WTC11 (cell line): Measurements from ENCODE around the gene ATP8B3. TPM values are rescaled to one million over a fixed set of nuclear protein-coding genes. Genes with fewer than 3 reads are reported as not detected.

ENCODE experiments used
- ATAC-seq: fragments of 200-7000 bp; cut with Tn5 transposase; 2 replicates; pipeline ENCODE4 v1.10.0; 2021; ENCODE audit warnings: mild to moderate bottlenecking, moderate library complexity
- CTCF ChIA-PET: fragments of 300-600 bp; sonication (Branson Sonifier 250); formaldehyde crosslinking; loops from one replicate; lab custom pipeline; 2021; ENCODE audit warnings: antibody characterized with exemption; lab: Charles Lee
- POLR2A ChIA-PET: fragments of 350-600 bp; sonication (Branson Sonifier 250); formaldehyde crosslinking; loops from one replicate; lab custom pipeline; 2021; ENCODE audit warnings: antibody characterized with exemption; lab: Charles Lee
- DNase-seq: peaks from one replicate; pipeline ENCODE4 v3.0.0; 2021; ENCODE audit warnings: low spot score
- H3K27ac Mint-ChIP-seq: 2 replicates; pipeline ENCODE4 v1.8.0; 2021; ENCODE audit warnings: mixed read lengths
- H3K27me3 Mint-ChIP-seq: 2 replicates; pipeline ENCODE4 v1.8.0; 2021; ENCODE audit warnings: low read depth, mild to moderate bottlenecking, moderate library complexity, mixed read lengths
- H3K36me3 Mint-ChIP-seq: 2 replicates; pipeline ENCODE4 v1.8.0; 2021; ENCODE audit warnings: mixed read lengths
- H3K4me1 Mint-ChIP-seq: 2 replicates; pipeline ENCODE4 v1.8.0; 2022; ENCODE audit warnings: mixed read lengths
- H3K4me3 Mint-ChIP-seq: 2 replicates; pipeline ENCODE4 v1.8.0; 2021; ENCODE audit warnings: mild to moderate bottlenecking, moderate library complexity, mixed read lengths
- H3K9me3 Mint-ChIP-seq: 2 replicates; pipeline ENCODE4 v1.8.0; 2021; ENCODE audit warnings: mixed read lengths
- ATF1 ChIP-seq: sonication (generic); formaldehyde crosslinking; IDR thresholded peaks from 2 replicates; pipeline ENCODE4 v1.8.1; 2023; ENCODE audit warnings: mild to moderate bottlenecking, moderate library complexity, missing genetic modification reagents
- CREM ChIP-seq: sonication (generic); formaldehyde crosslinking; IDR thresholded peaks from 2 replicates; pipeline ENCODE4 v1.8.1; 2022; ENCODE audit warnings: mild to moderate bottlenecking, missing genetic modification reagents, moderate library complexity
- FOXJ3 ChIP-seq: sonication (generic); formaldehyde crosslinking; IDR thresholded peaks from 2 replicates; pipeline ENCODE4 v1.9.0; 2021; ENCODE audit warnings: missing genetic modification reagents, mild to moderate bottlenecking, borderline replicate concordance
- GTF2I ChIP-seq: fragments of 250-450 bp; sonication (Bioruptor Pico); conservative IDR thresholded peaks from 2 replicates; pipeline ENCODE4 v1.4.0; 2021; ENCODE audit warnings: mild to moderate bottlenecking
- MYBL2 ChIP-seq: sonication (generic); formaldehyde crosslinking; IDR thresholded peaks from 2 replicates; pipeline ENCODE4 v1.8.1; 2023; ENCODE audit warnings: mild to moderate bottlenecking, moderate library complexity, missing genetic modification reagents
- NFYB ChIP-seq: sonication (generic); formaldehyde crosslinking; conservative IDR thresholded peaks from 2 replicates; pipeline ENCODE4 v1.8.0; 2022; ENCODE audit warnings: low read depth, missing genetic modification reagents
- RORB ChIP-seq: fragments of 250-450 bp; sonication (Bioruptor Pico); IDR thresholded peaks from 2 replicates; pipeline ENCODE4 v1.9.0; 2021; ENCODE audit warnings: mild to moderate bottlenecking
- SOX15 ChIP-seq: fragments of 250-450 bp; sonication (Bioruptor Pico); IDR thresholded peaks from 2 replicates; pipeline ENCODE4 v1.9.0; 2021; ENCODE audit warnings: mild to moderate bottlenecking
- ZNF416 ChIP-seq: fragments of 250-450 bp; sonication (Bioruptor Pico); IDR thresholded peaks from 2 replicates; pipeline ENCODE4 v1.9.0; 2021; ENCODE audit warnings: mild to moderate bottlenecking, inconsistent platforms
- ZNF671 ChIP-seq: fragments of 250-450 bp; sonication (Bioruptor Pico); IDR thresholded peaks from 2 replicates; pipeline ENCODE4 v1.8.0; 2021; ENCODE audit warnings: mild to moderate bottlenecking
- total RNA-seq: library from RNA; stranded (reverse); gene quantifications from 3 replicates; pipeline ENCODE4 v1.2.3, GENCODE V29; 2021
- TF ChIP-seq, protein P1 (sequence below): sonication (generic); formaldehyde crosslinking; IDR thresholded peaks from 2 replicates; pipeline ENCODE4 v1.8.1; 2023; ENCODE audit warnings: mild to moderate bottlenecking, missing genetic modification reagents, borderline replicate concordance
- TF ChIP-seq, protein P2 (sequence below): sonication (generic); formaldehyde crosslinking; IDR thresholded peaks from 2 replicates; pipeline ENCODE4 v1.8.1; 2023; ENCODE audit warnings: mild to moderate bottlenecking, missing genetic modification reagents, moderate library complexity
- TF ChIP-seq, protein P3 (sequence below): sonication (generic); formaldehyde crosslinking; IDR thresholded peaks from 2 replicates; pipeline ENCODE4 v1.8.1; 2023; ENCODE audit warnings: mild to moderate bottlenecking, missing genetic modification reagents
- TF ChIP-seq, protein P4 (sequence below): fragments of 250-450 bp; sonication (Bioruptor Pico); conservative IDR thresholded peaks from 2 replicates; pipeline ENCODE4 v1.9.0; 2021; ENCODE audit warnings: mild to moderate bottlenecking
- TF ChIP-seq, protein P5 (sequence below): fragments of 200-600 bp; IDR thresholded peaks from 2 replicates; pipeline ENCODE4 v1.8.0; 2022; ENCODE audit warnings: antibody characterized with exemption
- TF ChIP-seq, protein P6 (sequence below): fragments of 250-450 bp; sonication (Bioruptor Pico); IDR thresholded peaks from 2 replicates; pipeline ENCODE4 v1.9.0; 2021; ENCODE audit warnings: mild to moderate bottlenecking

ATP8B3 gene
- total RNA-seq, 1 experiment from 2014 or later: 5.5 TPM

DNA sequence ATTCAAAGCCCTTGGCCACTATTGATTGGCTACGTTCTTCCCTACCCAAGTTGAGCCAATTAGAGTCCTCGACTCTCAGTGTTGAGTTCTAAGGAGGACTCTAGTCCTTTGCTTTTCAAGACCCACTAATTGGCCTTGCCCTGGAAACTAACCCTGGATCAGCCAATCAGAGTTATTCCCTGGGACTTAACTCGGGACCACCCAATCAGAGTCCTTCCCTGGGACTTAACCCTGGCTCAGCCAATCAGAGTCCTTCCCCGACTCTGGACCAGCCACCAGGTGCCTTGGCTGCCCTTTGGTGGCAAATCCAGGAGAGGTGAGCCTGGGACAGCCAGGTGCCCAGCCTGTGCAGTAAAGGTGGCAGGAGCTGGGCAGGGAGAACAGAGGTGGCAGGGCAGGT lies 28.7 kb downstream of the ATP8B3 start:
- CTCF ChIA-PET: interaction anchor here (0.6 to 4.8 kb wide), 7 partner anchors 8 to 237 kb away, joined by 3 to 55 read pairs (median 9); no protein-coding TSS in a partner anchor
- Mint-ChIP-seq H3K36me3 (no peaks in the 10 kb centered on the region), H3K9me3 (no peaks in the 10 kb centered on the region)
- TF ChIP-seq, protein P1, sequence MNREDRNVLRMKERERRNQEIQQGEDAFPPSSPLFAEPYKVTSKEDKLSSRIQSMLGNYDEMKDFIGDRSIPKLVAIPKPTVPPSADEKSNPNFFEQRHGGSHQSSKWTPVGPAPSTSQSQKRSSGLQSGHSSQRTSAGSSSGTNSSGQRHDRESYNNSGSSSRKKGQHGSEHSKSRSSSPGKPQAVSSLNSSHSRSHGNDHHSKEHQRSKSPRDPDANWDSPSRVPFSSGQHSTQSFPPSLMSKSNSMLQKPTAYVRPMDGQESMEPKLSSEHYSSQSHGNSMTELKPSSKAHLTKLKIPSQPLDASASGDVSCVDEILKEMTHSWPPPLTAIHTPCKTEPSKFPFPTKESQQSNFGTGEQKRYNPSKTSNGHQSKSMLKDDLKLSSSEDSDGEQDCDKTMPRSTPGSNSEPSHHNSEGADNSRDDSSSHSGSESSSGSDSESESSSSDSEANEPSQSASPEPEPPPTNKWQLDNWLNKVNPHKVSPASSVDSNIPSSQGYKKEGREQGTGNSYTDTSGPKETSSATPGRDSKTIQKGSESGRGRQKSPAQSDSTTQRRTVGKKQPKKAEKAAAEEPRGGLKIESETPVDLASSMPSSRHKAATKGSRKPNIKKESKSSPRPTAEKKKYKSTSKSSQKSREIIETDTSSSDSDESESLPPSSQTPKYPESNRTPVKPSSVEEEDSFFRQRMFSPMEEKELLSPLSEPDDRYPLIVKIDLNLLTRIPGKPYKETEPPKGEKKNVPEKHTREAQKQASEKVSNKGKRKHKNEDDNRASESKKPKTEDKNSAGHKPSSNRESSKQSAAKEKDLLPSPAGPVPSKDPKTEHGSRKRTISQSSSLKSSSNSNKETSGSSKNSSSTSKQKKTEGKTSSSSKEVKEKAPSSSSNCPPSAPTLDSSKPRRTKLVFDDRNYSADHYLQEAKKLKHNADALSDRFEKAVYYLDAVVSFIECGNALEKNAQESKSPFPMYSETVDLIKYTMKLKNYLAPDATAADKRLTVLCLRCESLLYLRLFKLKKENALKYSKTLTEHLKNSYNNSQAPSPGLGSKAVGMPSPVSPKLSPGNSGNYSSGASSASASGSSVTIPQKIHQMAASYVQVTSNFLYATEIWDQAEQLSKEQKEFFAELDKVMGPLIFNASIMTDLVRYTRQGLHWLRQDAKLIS (CRISPR knock-in tag): no peak
- TF ChIP-seq NFYB (CRISPR knock-in tag): peak; percentile 43
- TF ChIP-seq, all 79 proteins: peak for 1
- DNase-seq (no peak), ATAC-seq (no peak)
- Mint-ChIP-seq H3K4me1 (peaks cover 8% of the 10 kb centered on the region), H3K27ac (no peak overlapping the region), H3K27me3 (peaks cover 67% of the 10 kb centered on the region), H3K4me3 (no peak overlapping the region)
- POLR2A ChIA-PET: no interaction called here

DNA sequence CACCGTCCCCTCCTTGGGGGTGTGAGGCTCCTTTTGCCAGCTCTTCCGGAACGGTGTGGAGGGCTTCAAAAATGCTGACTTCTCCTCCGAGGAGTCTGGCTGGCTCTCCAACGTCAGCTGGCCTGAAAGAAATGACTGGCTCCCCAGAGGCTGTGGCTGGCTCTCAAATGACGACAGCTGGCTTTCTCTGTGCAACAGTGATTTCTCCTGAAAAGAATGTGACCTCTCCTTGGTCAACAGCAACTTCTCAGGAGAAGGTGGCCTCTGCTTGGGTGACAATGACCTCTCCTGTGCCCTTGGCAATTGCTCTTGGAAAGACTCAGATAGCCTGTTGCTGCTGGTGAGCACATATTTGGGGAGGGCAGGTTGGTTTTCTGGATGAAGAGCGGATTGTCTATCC lies 29.6 kb downstream of the ATP8B3 start:
- Mint-ChIP-seq H3K4me1 (peaks cover 8% of the 10 kb centered on the region), H3K4me3 (no peak overlapping the region), H3K36me3 (no peaks in the 10 kb centered on the region), H3K9me3 (no peaks in the 10 kb centered on the region), H3K27ac (no peak overlapping the region), H3K27me3 (peaks cover 71% of the 10 kb centered on the region)
- ATAC-seq (no peak), DNase-seq (no peak)
- ChIA-PET CTCF (interaction anchor here (0.8 to 4.8 kb wide), 12 partner anchors 8 to 317 kb away, joined by 3 to 55 read pairs (median 11); no protein-coding TSS in a partner anchor), POLR2A (no interaction called here)
- no peak for TF ChIP-seq NFYB (CRISPR knock-in tag)

DNA sequence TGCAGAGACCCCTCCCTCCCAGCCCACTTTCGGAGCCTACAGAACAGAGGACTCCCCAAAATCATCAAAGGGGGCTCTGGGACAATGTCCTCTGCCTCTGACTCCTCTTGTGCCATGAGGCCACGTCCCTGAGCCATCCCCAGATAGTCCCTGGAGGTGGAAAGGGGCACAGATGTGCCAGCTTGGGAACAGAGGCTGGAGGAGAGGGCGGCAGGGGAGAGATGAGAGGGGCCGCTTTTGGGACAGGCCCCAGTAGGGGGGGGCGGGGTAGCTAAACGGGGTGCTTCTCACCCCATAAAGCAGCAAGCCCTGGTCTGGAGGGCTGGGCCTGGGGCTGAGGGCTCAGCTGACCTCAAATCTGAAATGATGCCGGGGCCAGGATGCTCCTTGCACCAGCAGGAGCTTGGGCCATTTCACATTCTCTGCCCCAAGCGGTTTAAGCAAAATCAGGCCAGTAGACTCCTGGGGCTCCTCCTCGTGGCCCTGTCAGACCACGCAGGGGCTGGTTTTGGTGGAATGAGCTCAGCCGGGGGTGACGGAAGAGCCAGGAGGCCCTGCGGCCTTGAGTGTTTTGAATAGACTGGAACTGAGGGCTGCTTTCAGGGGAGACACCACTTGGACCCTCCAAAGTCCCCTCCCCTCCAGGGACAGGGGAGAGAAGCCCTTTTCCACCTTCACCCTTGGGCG lies 31.7 kb downstream of the ATP8B3 start:
- Mint-ChIP-seq H3K4me3 (no peak overlapping the region), H3K4me1 (peaks cover 16% of the 10 kb centered on the region), H3K27me3 (peaks cover 86% of the 10 kb centered on the region), H3K27ac (no peak overlapping the region), H3K36me3 (no peaks in the 10 kb centered on the region), H3K9me3 (no peaks in the 10 kb centered on the region)
- ATAC-seq (no peak), DNase-seq (no peak)
- CTCF ChIA-PET: interaction anchor here (0.5 to 4.8 kb wide), 24 partner anchors 8 to 290 kb away, joined by 3 to 55 read pairs (median 5); partner anchors contain the start of genes ATP8B3 and REEP6
- POLR2A ChIA-PET: interaction anchor here (0.6 kb wide), 2 partner anchors 65 to 1309 kb away, joined by 3 to 4 read pairs; no protein-coding TSS in a partner anchor
- TF ChIP-seq ZNF416 (CRISPR knock-in tag) (no peak), MYBL2 (CRISPR knock-in tag) (no peak), RORB (no peak), GTF2I (CRISPR knock-in tag) (no peak), ATF1 (CRISPR knock-in tag) (no peak), SOX15 (no peak), ZNF671 (CRISPR knock-in tag) (no peak), FOXJ3 (CRISPR knock-in tag) (no peak), CREM (CRISPR knock-in tag) (no peak)
- TF ChIP-seq, protein P2, sequence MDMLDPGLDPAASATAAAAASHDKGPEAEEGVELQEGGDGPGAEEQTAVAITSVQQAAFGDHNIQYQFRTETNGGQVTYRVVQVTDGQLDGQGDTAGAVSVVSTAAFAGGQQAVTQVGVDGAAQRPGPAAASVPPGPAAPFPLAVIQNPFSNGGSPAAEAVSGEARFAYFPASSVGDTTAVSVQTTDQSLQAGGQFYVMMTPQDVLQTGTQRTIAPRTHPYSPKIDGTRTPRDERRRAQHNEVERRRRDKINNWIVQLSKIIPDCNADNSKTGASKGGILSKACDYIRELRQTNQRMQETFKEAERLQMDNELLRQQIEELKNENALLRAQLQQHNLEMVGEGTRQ (CRISPR knock-in tag): no peak
- TF ChIP-seq, protein P3, sequence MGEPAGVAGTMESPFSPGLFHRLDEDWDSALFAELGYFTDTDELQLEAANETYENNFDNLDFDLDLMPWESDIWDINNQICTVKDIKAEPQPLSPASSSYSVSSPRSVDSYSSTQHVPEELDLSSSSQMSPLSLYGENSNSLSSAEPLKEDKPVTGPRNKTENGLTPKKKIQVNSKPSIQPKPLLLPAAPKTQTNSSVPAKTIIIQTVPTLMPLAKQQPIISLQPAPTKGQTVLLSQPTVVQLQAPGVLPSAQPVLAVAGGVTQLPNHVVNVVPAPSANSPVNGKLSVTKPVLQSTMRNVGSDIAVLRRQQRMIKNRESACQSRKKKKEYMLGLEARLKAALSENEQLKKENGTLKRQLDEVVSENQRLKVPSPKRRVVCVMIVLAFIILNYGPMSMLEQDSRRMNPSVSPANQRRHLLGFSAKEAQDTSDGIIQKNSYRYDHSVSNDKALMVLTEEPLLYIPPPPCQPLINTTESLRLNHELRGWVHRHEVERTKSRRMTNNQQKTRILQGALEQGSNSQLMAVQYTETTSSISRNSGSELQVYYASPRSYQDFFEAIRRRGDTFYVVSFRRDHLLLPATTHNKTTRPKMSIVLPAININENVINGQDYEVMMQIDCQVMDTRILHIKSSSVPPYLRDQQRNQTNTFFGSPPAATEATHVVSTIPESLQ (CRISPR knock-in tag): no peak
- TF ChIP-seq, protein P4, sequence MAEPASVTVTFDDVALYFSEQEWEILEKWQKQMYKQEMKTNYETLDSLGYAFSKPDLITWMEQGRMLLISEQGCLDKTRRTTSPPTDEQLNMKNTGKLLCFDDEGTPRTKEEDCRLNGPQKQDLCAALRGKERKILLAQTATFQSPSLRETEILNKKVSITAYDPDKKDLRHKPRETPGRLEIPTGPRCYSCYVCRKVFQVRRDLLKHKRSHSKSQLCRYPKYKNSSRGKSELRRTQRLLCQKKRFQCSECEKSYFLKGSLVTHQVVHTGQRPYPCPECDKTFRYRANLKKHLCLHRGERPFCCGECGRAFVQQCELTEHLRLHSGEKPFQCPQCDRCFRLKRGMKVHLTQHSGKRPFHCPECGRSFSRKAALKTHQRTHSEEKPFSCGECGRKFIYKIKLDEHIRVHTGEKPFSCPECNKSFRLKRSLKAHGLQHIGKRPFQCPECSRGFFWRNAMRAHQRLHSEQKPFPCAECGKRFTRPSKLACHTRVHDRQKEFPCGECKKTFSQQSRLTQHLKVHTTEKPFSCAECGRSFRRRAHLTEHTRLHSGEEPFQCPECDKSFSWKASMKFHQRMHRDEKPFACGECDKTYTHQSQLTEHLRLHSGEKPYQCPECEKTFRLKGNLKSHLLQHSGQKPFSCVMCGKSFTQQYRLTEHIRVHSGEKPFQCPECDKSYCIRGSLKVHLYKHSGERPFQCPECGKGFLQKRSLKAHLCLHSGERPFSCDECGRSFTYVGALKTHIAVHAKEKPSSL: no peak
- TF ChIP-seq, protein P5, sequence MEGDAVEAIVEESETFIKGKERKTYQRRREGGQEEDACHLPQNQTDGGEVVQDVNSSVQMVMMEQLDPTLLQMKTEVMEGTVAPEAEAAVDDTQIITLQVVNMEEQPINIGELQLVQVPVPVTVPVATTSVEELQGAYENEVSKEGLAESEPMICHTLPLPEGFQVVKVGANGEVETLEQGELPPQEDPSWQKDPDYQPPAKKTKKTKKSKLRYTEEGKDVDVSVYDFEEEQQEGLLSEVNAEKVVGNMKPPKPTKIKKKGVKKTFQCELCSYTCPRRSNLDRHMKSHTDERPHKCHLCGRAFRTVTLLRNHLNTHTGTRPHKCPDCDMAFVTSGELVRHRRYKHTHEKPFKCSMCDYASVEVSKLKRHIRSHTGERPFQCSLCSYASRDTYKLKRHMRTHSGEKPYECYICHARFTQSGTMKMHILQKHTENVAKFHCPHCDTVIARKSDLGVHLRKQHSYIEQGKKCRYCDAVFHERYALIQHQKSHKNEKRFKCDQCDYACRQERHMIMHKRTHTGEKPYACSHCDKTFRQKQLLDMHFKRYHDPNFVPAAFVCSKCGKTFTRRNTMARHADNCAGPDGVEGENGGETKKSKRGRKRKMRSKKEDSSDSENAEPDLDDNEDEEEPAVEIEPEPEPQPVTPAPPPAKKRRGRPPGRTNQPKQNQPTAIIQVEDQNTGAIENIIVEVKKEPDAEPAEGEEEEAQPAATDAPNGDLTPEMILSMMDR: no peak
- TF ChIP-seq, protein P6, sequence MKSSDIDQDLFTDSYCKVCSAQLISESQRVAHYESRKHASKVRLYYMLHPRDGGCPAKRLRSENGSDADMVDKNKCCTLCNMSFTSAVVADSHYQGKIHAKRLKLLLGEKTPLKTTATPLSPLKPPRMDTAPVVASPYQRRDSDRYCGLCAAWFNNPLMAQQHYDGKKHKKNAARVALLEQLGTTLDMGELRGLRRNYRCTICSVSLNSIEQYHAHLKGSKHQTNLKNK (CRISPR knock-in tag): no peak
